ENCODE results near the gene EIF3D.
A peak's percentile ranks its signal among the peaks of the same experiment; 100 is the strongest.

The EIF3D gene

DNA sequence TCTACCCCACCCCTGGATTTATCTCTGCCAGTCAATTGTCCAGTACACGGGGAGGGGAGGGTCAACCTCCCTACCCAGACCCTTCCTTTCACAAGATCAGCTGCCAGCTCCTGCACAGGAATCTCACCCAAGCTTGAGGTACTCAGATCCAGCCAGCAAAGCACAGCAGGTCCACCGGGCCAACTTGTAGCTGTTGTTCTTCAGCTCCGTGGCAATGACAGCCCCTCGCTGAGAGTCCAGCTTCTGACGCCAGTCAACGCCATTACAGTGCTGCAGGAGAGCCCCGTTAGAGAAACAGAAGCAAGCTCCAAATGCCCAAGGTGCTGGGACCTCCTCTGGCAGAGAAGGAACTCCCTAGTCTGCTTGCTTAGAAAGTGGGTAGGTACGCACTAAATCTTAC is 16.6 kb downstream of the EIF3D start:
- in situ Hi-C loops (cut with MboI; ENCODE audit: low sequenced_read_pairs, unreplicated experiment), result no loop called here
- TF ChIP-seq, protein P1, sequence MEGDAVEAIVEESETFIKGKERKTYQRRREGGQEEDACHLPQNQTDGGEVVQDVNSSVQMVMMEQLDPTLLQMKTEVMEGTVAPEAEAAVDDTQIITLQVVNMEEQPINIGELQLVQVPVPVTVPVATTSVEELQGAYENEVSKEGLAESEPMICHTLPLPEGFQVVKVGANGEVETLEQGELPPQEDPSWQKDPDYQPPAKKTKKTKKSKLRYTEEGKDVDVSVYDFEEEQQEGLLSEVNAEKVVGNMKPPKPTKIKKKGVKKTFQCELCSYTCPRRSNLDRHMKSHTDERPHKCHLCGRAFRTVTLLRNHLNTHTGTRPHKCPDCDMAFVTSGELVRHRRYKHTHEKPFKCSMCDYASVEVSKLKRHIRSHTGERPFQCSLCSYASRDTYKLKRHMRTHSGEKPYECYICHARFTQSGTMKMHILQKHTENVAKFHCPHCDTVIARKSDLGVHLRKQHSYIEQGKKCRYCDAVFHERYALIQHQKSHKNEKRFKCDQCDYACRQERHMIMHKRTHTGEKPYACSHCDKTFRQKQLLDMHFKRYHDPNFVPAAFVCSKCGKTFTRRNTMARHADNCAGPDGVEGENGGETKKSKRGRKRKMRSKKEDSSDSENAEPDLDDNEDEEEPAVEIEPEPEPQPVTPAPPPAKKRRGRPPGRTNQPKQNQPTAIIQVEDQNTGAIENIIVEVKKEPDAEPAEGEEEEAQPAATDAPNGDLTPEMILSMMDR (IDR thresholded peaks at IDR 0.05; ENCODE audit: borderline replicate concordance, control extremely low read depth, extremely low read depth, insufficient read depth, missing control alignments), result no peak
- no peak for DNase-seq (ENCODE audit: low spot score)

DNA sequence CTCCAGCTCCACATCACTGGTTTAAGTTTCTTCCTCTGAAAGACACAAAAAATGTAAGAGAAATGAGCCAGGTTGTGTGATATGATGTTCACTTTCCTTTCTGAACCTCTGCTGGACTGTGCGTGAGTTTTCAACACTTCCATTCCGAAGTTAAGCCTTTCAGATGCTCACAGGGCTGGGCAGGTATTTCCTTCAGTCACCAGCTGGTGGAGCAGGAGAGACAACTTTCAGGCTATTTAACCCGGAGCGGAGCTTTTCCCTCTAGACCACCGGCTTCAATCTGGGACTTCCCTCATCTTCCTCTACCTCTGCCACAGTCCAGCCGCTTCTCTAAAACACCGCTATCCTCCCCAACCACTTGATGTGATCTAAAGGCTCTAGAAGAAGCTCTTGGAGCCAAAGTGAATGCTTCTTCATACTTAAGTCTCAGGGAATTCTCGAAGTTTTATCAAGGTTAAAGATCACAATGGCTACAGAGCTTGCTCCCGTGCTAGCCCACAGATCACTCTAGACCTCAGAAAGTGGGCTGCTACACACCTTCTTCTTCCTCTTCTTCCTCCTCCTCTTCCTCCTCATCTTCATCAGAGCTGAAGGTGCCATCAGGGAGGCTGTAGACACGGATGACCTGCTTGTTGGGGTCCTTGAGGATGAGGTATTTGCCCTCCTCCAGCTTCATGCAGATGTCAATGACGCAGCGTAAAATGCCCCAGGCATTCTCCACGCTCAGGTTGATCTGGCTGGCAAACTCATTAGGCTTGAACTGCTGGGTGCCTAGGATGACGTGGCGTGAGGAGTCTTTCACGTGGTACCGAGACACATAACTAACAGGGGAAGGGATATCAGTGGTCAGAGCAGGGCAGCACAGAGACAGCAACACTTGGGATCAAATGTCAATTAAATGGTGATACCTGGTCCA is 17.7 kb downstream of the EIF3D start:
- TF ChIP-seq, protein P1 (IDR thresholded peaks at IDR 0.05; ENCODE audit: borderline replicate concordance, control extremely low read depth, extremely low read depth, insufficient read depth, missing control alignments), result peak; percentile 50
- in situ Hi-C loops (cut with MboI; ENCODE audit: low sequenced_read_pairs, unreplicated experiment), result no loop called here
- no peak for DNase-seq (ENCODE audit: low spot score)

GRCh38 chr22:36510384-36510783 is 18.6 kb downstream of the EIF3D start:
- TF ChIP-seq, protein P1 (IDR thresholded peaks at IDR 0.05; ENCODE audit: borderline replicate concordance, control extremely low read depth, extremely low read depth, insufficient read depth, missing control alignments), result no peak
- DNase-seq (ENCODE audit: low spot score), result no peak
- in situ Hi-C loops (cut with MboI; ENCODE audit: low sequenced_read_pairs, unreplicated experiment), result no loop called here

DNA sequence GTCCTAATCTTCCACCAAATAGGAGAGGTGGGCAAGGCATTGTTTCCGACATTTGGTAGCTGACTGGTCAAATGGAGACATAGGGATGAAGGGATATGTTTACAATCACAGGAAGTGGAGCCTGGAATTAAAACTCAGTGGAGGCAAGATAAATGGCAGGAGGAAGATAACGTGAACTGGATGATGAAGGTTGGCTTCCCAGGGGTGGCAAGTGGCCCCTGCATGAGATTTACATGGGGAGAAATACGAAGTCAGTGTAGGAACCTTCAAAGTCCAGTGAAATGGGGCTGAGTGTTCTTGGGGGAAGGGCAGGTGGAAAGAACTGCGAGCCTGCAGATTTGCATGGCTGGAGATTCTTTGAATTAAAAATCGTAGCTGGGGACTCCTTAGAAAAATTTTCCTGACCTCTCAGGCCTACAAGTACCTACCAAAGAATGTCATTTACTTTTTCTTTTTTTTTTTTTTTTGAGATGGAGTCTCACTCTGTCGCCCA is 21.4 kb downstream of the EIF3D start:
- no peak for DNase-seq (ENCODE audit: low spot score)
- TF ChIP-seq, protein P1 (IDR thresholded peaks at IDR 0.05; ENCODE audit: borderline replicate concordance, control extremely low read depth, extremely low read depth, insufficient read depth, missing control alignments), result no peak
- in situ Hi-C loops (cut with MboI; ENCODE audit: low sequenced_read_pairs, unreplicated experiment), result no loop called here

DNA sequence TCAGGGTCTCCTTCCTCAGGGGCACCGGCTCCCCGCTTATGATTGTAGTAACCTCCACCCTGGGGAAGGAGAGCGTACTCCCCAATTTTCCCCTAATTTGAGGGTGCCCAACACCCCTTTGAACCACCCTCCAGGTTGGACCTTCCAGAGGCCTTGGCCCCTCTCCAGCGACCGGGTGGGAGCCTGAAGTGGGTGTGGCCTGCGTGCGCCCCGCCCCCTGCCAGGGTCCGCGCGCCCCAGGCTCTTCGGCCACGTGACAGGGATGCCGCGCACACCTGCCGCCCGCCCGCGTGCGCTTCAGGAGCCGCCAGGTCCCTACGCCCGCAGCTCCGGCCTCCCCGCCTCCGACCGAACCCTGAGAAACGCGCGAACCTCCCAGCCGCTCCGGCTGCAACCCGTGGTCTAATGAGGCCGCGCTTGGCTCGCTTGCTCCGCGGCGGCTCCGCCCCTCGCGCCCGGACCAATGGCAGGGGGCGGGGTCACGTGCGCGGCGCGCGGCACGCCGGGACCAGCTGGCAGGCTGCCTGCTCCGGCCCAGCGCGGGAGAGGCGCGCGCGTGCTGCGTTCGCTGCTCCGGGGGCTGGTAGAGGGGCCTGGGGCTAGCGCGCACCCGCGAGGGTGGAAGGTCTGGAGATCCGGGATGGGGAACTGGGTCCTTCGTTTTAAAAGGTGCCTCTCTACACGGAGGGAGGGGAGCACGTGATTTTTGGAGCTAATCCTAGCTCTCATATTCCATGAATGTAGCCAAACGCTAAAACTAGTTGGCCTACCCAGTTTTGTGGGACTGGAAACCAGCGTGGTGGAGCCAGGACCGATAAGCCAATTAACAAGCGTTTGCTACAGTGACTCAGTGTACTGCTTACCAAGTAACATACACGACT is 22.1 kb downstream of the EIF3D start, which contains the start of gene FOXRED2:
FOXRED2 (minus strand) TSS at position 404 of the 881 bp plus-strand sequence. CDS start 618 bp downstream, outside the sequence.
- in situ Hi-C loops (cut with MboI; ENCODE audit: low sequenced_read_pairs, unreplicated experiment), result no loop called here
- TF ChIP-seq, protein P1 (IDR thresholded peaks at IDR 0.05; ENCODE audit: borderline replicate concordance, control extremely low read depth, extremely low read depth, insufficient read depth, missing control alignments), result no peak
- DNase-seq (ENCODE audit: low spot score), result peak; percentile 99

GRCh38 chr22:36505998-36506635 is 22.8 kb downstream of the EIF3D start:
- in situ Hi-C loops (cut with MboI; ENCODE audit: low sequenced_read_pairs, unreplicated experiment), result no loop called here
- TF ChIP-seq, protein P1 (IDR thresholded peaks at IDR 0.05; ENCODE audit: borderline replicate concordance, control extremely low read depth, extremely low read depth, insufficient read depth, missing control alignments), result no peak
- no peak for DNase-seq (ENCODE audit: low spot score)

All from GM13976 (cell line).